ENCODE measurements around the gene RNASE7.
A peak's percentile ranks its signal among the peaks of the same experiment; 100 is the strongest.

Gene RNASE7

DNA sequence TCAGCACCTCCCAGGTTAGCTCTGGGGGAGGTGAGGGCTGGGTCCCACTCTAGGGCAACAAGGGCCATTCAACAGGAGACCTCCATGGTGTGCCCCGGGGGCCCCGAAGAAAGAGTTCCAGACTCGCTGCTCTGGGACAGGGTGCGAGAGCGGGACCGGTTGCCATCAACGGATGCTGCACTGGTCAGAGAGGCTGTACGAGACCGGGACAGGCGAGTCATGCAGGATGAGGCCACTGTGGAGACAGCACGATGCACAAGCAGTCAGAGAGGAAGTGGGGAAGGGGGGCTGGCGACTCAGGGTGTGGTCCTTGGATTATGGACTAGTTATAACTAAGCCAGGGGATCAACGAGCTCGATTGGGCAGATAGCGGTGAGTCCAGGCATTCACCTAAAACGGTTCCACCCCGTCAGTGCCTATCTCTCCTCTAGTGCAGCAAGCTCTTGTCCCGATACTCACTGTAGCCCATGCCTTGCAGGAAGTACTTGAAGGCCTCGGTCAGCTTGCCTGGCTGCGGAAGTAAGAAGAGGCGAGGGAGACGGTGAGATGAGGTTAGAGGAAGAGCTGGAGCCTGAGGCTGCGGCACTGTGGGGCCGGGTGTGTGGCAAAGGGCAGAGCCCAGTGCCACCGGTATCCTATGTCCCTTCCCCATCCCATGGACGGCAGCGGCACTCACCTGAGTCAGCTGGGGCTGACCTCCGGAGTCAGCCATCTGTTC lies 24.5 kb upstream of the RNASE7 start:
- H3K36me3 Mint-ChIP-seq (ENCODE audit: low read depth): no peaks in the 10 kb centered on the region
- H3K4me3 Mint-ChIP-seq: no peak overlapping the region
- peaks cover 4% of the 10 kb centered on the region for H3K27me3 Mint-ChIP-seq
- no peaks in the 10 kb centered on the region for H3K9me3 Mint-ChIP-seq
- no peaks in the 10 kb centered on the region for H3K4me1 Mint-ChIP-seq (ENCODE audit: low read depth)
- H3K27ac Mint-ChIP-seq: no peak overlapping the region

DNA sequence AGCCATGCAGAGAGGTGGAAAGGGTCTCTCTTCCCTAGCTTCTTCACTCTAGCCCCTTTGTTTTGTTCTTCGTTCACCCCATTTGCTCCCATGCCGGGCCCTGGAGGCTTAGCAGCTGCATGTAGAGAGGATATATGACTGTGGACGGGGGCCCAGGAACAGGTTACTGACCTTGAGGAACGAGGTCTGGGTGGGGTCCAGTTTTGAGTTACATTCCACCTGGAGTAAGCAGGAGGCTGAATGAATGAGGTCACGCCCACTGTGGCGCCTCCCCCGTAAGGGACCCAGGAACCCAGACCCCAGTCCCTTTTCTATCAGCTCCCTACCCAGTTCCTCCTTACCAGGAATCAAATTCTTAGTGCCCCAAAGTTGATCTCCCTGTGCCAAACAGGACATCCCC lies 23.9 kb upstream of the RNASE7 start:
- Mint-ChIP-seq H3K9me3 (no peaks in the 10 kb centered on the region), H3K36me3 (ENCODE audit: low read depth) (no peaks in the 10 kb centered on the region), H3K27ac (no peak overlapping the region), H3K4me1 (ENCODE audit: low read depth) (no peaks in the 10 kb centered on the region), H3K27me3 (no peaks in the 10 kb centered on the region), H3K4me3 (no peak overlapping the region)

DNA sequence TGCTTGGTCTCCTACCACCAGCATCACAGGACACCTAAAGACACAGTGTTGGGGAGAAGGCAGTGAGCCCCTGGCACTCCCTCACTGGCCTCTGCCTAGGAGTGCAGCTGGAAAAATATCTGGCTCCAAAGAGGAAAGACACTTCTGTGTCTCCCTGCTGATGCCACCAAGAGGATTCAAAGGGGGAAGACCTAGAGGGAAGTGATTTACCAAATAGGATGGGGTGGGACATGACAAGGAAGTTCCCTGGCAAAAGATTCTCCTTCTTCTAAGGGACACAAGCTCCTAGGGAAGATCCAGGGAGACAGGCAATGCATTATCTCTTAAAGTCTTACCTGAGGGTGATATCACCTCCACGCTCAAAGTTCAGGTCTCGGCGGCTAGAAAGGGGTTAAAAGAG lies 23.4 kb upstream of the RNASE7 start:
- H3K27ac Mint-ChIP-seq: no peak overlapping the region
- no peak overlapping the region for H3K4me3 Mint-ChIP-seq
- no peaks in the 10 kb centered on the region for H3K9me3 Mint-ChIP-seq
- H3K36me3 Mint-ChIP-seq (ENCODE audit: low read depth): no peaks in the 10 kb centered on the region
- H3K27me3 Mint-ChIP-seq: peaks cover under 1% of the 10 kb centered on the region
- H3K4me1 Mint-ChIP-seq (ENCODE audit: low read depth): peaks cover 2% of the 10 kb centered on the region

DNA sequence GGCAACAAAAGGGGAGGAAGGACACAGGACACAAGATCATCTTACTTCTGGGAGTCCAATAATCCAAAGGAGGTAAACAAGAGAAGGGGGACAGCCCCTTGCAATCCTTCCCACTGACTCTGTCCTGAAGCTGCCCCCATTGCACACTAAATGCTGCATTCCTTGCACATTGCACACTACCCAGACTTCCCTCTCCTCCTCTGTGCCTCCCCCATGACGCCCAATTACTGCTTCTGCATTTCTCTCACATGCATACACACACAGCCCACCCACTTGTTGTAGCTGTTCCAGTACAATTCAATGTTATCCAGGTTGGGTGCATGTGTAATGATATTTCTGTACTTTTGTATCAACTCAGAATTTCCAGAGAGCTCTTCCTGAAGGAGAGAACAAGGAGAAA lies 22.8 kb upstream of the RNASE7 start:
- Mint-ChIP-seq H3K9me3 (no peaks in the 10 kb centered on the region), H3K36me3 (ENCODE audit: low read depth) (no peaks in the 10 kb centered on the region), H3K4me1 (ENCODE audit: low read depth) (peaks cover 8% of the 10 kb centered on the region), H3K4me3 (no peak overlapping the region), H3K27me3 (peaks cover 6% of the 10 kb centered on the region), H3K27ac (no peak overlapping the region)

DNA sequence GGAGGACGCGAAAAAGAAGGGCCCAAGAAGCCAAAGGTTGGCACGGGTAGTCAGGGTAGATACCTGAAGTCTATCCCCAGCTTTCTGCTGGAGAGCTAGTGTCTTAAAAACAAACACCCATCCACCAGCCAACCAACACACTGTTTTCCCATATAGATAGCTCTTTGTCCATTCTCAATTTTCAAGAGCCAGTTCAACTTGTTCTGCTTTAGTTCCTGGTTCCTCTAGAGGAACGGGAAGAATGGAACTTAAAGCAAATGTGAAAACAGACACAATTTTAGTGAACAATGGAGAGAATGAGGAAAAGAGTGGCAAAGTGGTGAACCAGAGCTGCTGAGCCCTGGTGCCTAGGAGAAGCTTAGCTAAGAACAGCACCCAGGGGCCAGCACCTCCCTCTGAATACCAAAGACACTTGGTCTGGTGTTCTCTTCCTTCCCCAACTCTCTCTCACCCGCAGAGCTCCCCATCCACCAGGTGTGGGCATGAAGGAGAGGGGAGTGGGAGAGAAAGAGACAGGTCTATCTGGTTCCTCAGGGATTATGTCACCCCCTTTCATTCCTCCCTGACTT lies 21.1 kb upstream of the RNASE7 start:
- Mint-ChIP-seq H3K36me3 (ENCODE audit: low read depth) (no peaks in the 10 kb centered on the region), H3K9me3 (no peaks in the 10 kb centered on the region), H3K27me3 (peaks cover 8% of the 10 kb centered on the region), H3K4me3 (no peak overlapping the region), H3K4me1 (ENCODE audit: low read depth) (peaks cover 11% of the 10 kb centered on the region), H3K27ac (no peak overlapping the region)

DNA sequence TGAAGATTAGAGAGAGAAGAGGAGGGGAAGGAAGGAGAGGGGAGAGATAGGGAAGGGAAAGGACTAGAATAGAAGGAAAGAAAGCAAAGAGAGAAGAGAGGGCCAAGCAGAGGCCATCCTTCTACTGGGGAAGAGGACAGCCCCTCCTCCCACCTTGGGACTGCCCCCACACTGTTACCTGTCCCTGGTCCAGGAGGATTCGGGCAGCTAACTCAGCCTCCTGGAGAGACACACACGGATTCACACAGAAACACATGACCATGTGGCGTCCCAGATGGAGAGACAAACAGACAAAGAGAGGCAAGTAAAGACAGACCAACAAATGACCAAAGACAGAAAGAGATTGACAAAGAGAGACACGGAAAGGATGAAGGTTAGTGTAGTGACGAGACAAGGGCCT lies 19.5 kb upstream of the RNASE7 start:
- H3K27ac Mint-ChIP-seq: no peak overlapping the region
- peaks cover 8% of the 10 kb centered on the region for H3K27me3 Mint-ChIP-seq
- H3K36me3 Mint-ChIP-seq (ENCODE audit: low read depth): no peaks in the 10 kb centered on the region
- no peak overlapping the region for H3K4me3 Mint-ChIP-seq
- peaks cover 11% of the 10 kb centered on the region for H3K4me1 Mint-ChIP-seq (ENCODE audit: low read depth)
- H3K9me3 Mint-ChIP-seq: no peaks in the 10 kb centered on the region

DNA sequence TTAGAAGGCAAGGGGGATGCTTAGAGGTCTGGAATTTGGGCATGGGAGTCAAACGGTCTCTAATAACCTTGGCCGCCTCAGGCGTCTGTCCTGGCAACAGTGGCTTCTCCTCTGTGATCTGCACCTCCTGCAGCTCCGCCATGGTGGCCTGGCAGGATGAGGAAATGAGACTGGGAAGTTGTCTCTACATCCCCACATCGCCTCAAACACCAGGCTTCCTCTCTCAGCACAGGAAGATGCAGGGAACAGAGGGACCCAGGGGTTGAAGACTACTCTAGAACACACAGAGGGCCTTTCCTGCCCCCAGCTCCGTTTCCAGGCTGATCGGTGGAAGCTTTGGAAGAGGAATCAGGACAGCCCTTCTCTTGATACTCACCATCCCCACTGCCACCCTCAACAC lies 19.0 kb upstream of the RNASE7 start:
- H3K4me1 Mint-ChIP-seq (ENCODE audit: low read depth): peaks cover 11% of the 10 kb centered on the region
- H3K4me3 Mint-ChIP-seq: no peak overlapping the region
- peaks cover 8% of the 10 kb centered on the region for H3K27me3 Mint-ChIP-seq
- no peak overlapping the region for H3K27ac Mint-ChIP-seq
- H3K9me3 Mint-ChIP-seq: no peaks in the 10 kb centered on the region
- no peaks in the 10 kb centered on the region for H3K36me3 Mint-ChIP-seq (ENCODE audit: low read depth)

DNA sequence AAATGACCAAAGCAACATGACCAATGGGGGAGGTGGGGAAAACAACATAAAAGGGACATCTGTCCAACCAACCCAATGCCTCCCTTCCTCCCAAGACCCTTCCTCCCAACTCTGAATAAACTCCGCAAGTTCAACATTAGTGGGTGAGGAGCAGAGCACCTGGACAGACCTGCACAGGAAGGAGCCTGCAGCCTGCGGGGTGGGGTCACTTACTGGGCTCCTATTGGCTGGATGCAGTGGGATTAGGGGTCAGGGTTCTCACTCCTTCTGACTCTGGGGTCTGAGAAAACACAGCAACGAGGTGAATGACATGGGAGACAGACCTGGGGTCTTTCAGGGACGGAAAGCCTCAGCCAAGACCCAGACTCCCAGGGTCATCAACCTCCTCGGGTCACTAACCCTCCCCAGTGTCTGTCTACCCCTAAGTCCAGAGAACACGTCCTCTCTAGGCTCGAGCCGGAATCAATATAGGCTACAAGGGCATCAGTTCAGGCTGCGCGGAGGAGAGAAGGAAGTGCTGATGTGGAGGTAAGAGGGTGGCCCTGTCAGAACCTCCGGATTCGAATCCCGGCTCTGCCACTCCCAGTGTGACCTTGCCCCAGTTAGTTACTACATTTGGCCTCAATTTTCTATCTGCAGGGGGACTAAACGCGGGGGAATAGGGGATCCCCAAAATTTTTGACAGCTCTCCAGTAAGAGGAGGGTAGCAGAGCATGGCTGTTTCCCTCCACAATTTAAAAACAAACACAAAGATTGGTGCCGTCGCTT lies 18.2 kb upstream of the RNASE7 start:
- Mint-ChIP-seq H3K27ac (peak overlapping the region; percentile 14), H3K27me3 (peaks cover 8% of the 10 kb centered on the region), H3K36me3 (ENCODE audit: low read depth) (no peaks in the 10 kb centered on the region), H3K4me3 (peak overlapping the region; percentile 68), H3K9me3 (no peaks in the 10 kb centered on the region), H3K4me1 (ENCODE audit: low read depth) (peaks cover 11% of the 10 kb centered on the region)

DNA sequence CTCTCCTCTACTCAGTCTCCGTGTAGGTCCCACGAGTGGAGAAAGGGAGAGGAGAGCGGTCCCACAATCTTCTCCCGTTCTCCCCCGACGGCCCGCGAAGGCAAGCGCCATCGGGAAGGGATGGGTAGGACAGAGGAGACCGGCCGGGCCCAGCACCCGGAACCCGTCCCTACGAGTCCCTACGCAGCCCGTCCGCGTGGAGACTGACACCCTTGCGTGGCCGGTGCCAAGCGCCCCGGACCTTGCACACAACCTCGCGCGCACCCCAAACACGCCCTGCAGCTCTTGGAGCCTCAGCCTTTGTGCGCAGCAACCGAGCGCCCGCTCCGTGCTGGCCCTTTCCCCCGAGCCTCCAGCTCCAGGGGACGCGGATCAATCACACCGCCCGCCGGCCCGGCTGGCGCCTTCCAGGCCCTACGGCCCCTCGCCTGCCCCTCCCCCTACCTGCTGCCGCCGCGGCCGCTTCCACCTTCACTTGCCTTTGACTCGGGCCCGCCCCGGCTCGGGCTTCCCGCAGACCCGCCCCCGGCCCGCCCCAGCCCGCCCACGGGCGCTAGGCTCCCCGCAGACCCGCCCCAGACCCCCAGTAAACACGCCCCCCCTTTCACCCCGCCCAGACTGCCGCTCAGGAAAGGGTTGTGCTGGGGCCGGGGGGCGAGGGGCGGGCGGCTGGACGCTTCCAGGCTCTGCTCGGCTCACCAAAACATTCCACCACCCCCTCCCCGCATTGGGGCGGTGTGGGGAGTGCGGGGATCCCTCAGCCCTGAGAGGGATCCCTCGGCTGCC lies 17.4 kb upstream of the RNASE7 start, which contains the start of gene NDRG2:
Gene NDRG2 (minus strand): TSS at position 477 of the 786 bp plus-strand sequence. CDS start 1,746 bp downstream, outside the sequence.
- peaks cover 11% of the 10 kb centered on the region for H3K4me1 Mint-ChIP-seq (ENCODE audit: low read depth)
- no peaks in the 10 kb centered on the region for H3K36me3 Mint-ChIP-seq (ENCODE audit: low read depth)
- peaks cover 8% of the 10 kb centered on the region for H3K27me3 Mint-ChIP-seq
- H3K9me3 Mint-ChIP-seq: no peaks in the 10 kb centered on the region
- peak within 1 kb of the TSS; percentile 14 for H3K27ac Mint-ChIP-seq
- peak within 1 kb of the TSS; percentile 73 for H3K4me3 Mint-ChIP-seq

DNA sequence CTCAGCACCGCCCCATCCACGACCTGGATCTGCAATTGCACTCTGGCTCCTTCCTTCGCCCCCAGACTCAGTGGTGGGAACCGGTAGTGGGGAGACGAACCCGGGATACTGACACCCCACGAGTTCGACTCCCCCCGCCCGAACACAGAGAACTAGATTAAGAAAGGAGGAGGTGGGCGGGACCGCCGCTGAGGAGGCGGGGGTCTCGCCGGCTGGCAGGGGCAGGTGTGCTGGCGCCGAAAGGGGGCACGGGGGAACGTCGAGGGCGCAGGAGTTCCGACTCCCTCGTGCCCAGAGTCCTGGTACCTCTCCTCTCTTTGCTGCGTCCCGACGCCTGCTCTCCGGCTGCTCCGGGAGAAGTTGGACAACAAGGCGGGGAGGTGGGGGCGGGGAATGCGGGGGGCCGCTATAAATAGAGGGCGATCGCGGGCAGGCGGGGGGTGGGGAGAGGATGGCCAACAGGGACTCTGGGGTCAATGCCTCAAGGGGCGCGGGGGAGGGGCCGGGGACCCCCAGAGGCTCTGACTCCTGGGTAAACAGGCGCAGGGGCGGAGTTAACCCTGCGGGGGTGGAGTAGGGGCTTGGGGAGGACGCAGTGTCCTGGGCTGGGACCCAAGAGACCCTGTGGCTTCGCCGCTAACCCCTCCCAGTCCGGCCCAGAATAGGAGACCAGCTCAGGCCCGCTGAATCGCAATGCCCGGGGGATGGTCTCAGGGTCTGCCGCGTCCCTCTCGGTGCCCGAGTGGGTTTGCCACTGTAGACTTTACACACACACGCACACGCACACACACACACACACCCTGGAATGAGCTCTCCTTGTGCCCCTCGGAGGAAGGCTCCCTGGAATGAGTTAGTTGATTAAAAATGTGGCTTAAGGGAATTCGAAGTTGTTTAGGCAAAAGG lies 16.5 kb upstream of the RNASE7 start:
- Mint-ChIP-seq H3K36me3 (ENCODE audit: low read depth) (no peaks in the 10 kb centered on the region), H3K27me3 (peaks cover 8% of the 10 kb centered on the region), H3K4me3 (peak overlapping the region; percentile 73), H3K27ac (no peak overlapping the region), H3K4me1 (ENCODE audit: low read depth) (peaks cover 11% of the 10 kb centered on the region), H3K9me3 (no peaks in the 10 kb centered on the region)

DNA sequence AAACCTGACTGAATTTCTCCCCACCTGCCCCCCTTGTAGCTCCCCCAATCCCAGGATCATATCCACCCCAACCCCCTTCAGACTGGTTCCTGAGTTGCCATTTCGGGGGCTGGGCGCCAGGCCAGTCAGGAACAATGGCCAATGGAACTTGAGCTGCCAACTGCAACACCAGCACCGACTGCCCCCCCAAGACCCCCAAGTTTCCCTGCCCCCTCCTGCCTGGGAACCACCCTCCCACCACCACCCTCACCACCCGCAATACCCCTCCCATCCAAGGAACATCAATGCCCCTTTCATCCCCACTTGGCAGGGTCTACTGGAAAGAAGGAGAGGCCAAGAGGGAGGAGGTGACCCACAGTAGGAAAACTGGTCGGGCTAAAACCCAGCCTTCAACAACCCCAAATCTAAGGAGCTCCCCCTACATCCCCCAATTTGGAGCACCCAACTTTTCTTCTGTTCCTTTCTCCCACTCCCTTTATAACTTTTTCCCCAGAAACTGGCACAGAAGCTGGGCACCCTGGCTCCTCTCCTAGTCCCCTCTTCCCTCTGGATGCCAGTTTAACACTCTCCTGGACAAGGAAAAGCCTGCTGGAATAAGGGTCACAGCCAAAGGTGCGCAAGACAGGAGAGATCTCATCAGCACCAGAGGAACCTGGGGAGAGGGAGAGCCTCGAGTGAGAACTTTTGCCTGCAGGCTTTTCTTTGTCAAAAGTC lies 15.7 kb upstream of the RNASE7 start:
- Mint-ChIP-seq H3K9me3 (no peaks in the 10 kb centered on the region), H3K36me3 (ENCODE audit: low read depth) (no peaks in the 10 kb centered on the region), H3K27ac (no peak overlapping the region), H3K27me3 (peaks cover 8% of the 10 kb centered on the region), H3K4me1 (ENCODE audit: low read depth) (peaks cover 11% of the 10 kb centered on the region), H3K4me3 (no peak overlapping the region)

DNA sequence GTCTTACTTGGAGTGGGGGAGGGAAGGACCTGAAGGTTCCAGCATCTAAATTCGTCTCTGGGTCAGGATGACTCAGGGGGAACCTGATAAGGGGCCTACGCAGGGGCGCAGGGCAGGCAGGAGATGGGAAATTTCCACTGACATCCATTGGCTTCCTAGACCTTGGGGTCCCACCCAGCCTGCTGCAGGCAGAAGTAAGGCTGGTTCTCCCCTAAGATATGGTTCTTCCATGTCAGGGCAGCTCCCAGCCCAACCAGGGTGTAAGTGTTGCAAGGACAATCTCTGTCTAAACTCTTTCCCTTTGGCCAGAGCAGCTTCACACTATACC lies 15.2 kb upstream of the RNASE7 start:
- H3K36me3 Mint-ChIP-seq (ENCODE audit: low read depth): no peaks in the 10 kb centered on the region
- no peaks in the 10 kb centered on the region for H3K9me3 Mint-ChIP-seq
- H3K27me3 Mint-ChIP-seq: peaks cover 8% of the 10 kb centered on the region
- H3K4me3 Mint-ChIP-seq: no peak overlapping the region
- H3K27ac Mint-ChIP-seq: no peak overlapping the region
- peaks cover 11% of the 10 kb centered on the region for H3K4me1 Mint-ChIP-seq (ENCODE audit: low read depth)

DNA sequence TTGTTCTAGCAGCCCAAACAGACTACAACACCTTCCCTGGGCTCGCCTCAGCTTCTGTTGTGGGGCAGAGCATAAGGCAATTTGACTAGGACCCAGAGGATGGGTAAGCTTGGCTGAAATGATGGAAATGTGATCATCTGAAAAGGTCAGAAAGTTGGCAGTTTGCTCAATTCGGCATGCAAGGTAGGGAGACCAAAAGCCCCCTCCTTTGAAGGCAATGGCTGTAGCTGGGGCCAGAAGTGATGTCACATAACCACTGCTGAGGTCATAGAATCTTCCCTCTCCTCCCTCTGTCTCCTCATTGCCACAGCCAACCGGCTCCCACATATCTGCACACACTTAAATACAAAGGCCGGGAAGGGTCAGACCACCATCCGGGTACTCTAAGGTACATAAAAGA lies 12.2 kb upstream of the RNASE7 start, which contains the start of gene TPPP2:
Gene TPPP2 (plus strand): TSS at position 301 of the 400 bp plus-strand sequence. CDS start 365 bp downstream, outside the sequence.
- Mint-ChIP-seq H3K9me3 (no peaks in the 10 kb centered on the region), H3K27me3 (no peaks in the 10 kb centered on the region), H3K4me3 (no peak within 1 kb of the TSS), H3K4me1 (ENCODE audit: low read depth) (no peaks in the 10 kb centered on the region), H3K36me3 (ENCODE audit: low read depth) (no peaks in the 10 kb centered on the region), H3K27ac (no peak within 1 kb of the TSS)

Measured in stimulated activated naive CD8-positive, alpha-beta T cell treated with anti-CD3 and anti-CD28 coated beads, Interleukin-15, Interleukin-2, amounts not matched to agents 100 ng/mL and 50 ng/mL, for 24 hours (primary cell).